ENCODE results near the gene GBP6. TPM values are rescaled to one million over a fixed set of nuclear protein-coding genes. Genes with fewer than 3 reads are reported as not detected.
"Not testable (repeated sequence)": the region's sequence is repeated elsewhere in the genome, so short reads cannot be mapped to it uniquely, and the experiment has no call there.

The GBP6 gene, protein sequence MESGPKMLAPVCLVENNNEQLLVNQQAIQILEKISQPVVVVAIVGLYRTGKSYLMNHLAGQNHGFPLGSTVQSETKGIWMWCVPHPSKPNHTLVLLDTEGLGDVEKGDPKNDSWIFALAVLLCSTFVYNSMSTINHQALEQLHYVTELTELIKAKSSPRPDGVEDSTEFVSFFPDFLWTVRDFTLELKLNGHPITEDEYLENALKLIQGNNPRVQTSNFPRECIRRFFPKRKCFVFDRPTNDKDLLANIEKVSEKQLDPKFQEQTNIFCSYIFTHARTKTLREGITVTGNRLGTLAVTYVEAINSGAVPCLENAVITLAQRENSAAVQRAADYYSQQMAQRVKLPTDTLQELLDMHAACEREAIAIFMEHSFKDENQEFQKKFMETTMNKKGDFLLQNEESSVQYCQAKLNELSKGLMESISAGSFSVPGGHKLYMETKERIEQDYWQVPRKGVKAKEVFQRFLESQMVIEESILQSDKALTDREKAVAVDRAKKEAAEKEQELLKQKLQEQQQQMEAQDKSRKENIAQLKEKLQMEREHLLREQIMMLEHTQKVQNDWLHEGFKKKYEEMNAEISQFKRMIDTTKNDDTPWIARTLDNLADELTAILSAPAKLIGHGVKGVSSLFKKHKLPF
- under 1 TPM in 3 of 8 experiments, not detected in 5; 0.09 to 0.14 (median 0.09) TPM for total RNA-seq

DNA sequence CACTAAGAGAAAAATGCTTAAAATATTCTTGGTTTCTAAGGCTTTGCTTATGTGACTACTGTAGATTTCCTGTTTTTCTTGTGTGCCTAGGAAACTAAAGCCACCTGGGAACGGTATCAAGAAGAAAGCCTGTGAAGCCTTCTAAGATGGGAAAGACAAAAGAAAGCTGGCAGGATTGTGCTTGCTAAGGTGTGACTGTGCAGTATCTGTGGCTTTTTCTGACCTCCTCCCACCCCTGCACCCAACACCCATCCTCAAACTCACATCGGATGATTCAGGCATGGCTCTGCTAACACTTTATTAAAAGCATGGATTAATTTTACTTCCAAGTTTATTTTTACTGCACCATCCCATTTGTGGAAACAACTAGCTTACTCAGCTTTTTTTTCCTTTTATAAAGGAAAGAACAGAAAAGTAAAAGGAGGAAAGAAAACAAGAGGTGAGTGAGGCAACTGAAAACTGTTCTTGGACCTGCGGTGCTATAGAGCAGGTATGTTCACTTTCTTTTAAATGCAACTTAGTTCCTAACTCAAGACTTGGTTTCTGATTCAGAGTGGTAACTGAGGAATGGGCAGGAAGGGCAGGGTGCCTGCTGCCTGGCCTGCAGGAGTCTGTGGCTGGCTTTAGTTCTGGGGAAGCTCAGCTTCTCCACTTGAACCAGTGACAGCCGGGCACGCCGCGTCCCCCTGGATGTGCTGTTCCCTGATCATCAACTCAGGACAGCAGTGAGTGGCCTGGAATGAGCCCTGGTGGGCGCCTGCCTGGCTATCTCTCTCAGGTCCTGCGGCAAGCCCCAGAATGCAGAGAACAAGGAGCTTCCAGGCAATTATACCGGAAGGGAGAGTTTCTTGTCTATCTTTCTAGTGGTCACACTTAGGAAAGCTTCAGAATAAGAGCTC lies at the start of gene GBP6:
Gene GBP6, plus strand, starts transcription at position 422 of the 899 bp plus-strand sequence. CDS start 4,493 bp downstream, outside the sequence.
- in situ Hi-C loops (cut with MboI; ENCODE audit: low pct_unique_long_range_greater_than_20kb in 2 of 9, low sequenced_read_pairs in 9 of 9, unreplicated experiment in 9 of 9), result loop anchor here in 1 of 9 experiments (25.0 kb wide), 1 partner anchor 277 kb away; no protein-coding TSS in a partner anchor
- H3K4me3 ChIP-seq, result no peak within 1 kb of the TSS
- 25 to 97% (median 70%) methylated on average over 1 to 7 of the region's 10 CpGs; no CpG with 5 or more reads in 1 of the 10 experiments for WGBS, 10 experiments
- peak in 4 of 8 experiments; percentile 19 to 43 (median 32) for ATAC-seq (replicated peaks in 6 of 8)
- no peak within 1 kb of the TSS for H3K27ac ChIP-seq
- H3K4me1 ChIP-seq (replicated peaks in 1 of 2), result peaks cover 3 to 10% of the 10 kb centered on the region in 2 donors

DNA sequence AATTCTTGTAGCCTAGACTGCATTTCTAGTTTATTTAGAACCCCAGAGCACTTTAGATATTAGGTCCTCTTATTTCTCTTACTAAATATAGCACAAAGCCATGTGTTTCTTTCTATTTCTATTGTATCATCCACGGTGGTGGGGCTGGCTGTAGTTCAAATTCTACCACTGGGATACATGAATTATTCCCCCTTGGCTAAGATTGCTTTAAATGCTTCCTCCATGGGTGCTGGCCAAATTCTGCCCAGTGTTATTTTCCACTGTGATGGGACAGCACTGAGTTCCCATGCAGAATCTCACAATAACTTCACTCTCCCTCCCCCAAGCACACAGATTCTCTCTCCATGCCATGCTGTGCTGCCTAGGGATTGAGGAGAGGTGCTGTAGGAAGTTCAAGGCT lies 41.5 kb upstream of the GBP6 start:
- in situ Hi-C loops (cut with MboI; ENCODE audit: low pct_unique_long_range_greater_than_20kb in 2 of 9, low sequenced_read_pairs in 9 of 9, unreplicated experiment in 9 of 9), result loop anchor here in 1 of 9 experiments (25.0 kb wide), 1 partner anchor 110 kb away; no protein-coding TSS in a partner anchor
- H3K27ac ChIP-seq, result no peak overlapping the region
- ATAC-seq (replicated peaks in 6 of 8), result no peak
- no peak overlapping the region for H3K4me3 ChIP-seq
- no peaks in the 10 kb centered on the region for H3K4me1 ChIP-seq (replicated peaks in 1 of 2)
- WGBS, 10 experiments, result 0 to 70% (median 8%) methylated on average over 1 of the region's 1 CpG; no CpG with 5 or more reads in 2 of the 10 experiments

DNA sequence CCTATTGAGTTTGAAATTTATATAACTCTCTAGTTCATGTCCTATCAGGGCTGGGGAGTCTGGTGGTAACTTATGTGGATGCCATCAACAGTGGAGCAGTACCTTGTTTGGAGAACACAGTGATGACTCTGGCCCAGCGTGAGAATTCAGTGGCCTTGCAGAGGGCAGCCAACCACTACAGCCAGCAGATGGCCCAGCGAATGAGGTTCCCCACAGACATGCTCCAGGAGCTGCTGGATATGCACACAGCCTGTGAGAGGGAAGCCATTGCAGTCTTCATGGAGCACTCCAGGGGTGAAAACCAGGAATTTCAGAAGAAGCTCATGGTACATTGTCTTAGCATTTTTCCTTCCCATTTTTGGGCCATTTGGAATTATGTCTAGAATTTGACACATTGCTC lies 32.0 kb upstream of the GBP6 start:
- WGBS, 10 experiments, result 70 to 100% (median 80%) methylated on average over 1 to 2 of the region's 2 CpGs; no CpG with 5 or more reads in 6 of the 10 experiments
- in situ Hi-C loops (cut with MboI; ENCODE audit: low pct_unique_long_range_greater_than_20kb in 2 of 9, low sequenced_read_pairs in 9 of 9, unreplicated experiment in 9 of 9), result no loop called here
- peak in 2 of 8 experiments; percentile 34 to 56 for ATAC-seq (replicated peaks in 6 of 8)

DNA sequence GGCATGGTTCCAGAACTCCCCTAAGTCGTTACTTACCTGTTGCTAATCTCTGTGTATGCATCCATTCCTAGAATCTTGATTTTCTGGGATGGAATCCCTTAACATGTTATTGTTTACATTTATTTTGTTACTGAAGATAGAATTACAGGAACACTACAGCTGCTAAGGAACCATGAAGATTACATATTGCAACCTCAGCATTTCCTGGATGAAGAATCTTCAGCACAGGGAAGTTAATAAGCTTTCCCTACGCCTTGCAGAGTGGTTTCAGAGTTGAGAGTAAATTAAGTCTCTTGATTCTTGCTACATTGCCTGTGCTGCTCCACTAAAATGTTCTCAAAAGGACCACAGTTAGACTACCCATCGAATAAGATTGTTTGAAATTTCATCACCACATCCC lies 31.4 kb upstream of the GBP6 start:
- WGBS, 10 experiments, result 0 to 84% (median 17%) methylated on average over 1 to 3 of the region's 3 CpGs
- H3K27ac ChIP-seq, result no peak overlapping the region
- H3K4me1 ChIP-seq (replicated peaks in 1 of 2), result no peaks in the 10 kb centered on the region
- ATAC-seq (replicated peaks in 6 of 8), result no peak
- no peak overlapping the region for H3K4me3 ChIP-seq
- in situ Hi-C loops (cut with MboI; ENCODE audit: low pct_unique_long_range_greater_than_20kb in 2 of 9, low sequenced_read_pairs in 9 of 9, unreplicated experiment in 9 of 9), result no loop called here

More for the DNA sequence above, 32.0 kb upstream of the GBP6 start:
- H3K4me3 ChIP-seq, result no peak overlapping the region
- no peaks in the 10 kb centered on the region for H3K4me1 ChIP-seq (replicated peaks in 1 of 2)
- H3K27ac ChIP-seq, result no peak overlapping the region

DNA sequence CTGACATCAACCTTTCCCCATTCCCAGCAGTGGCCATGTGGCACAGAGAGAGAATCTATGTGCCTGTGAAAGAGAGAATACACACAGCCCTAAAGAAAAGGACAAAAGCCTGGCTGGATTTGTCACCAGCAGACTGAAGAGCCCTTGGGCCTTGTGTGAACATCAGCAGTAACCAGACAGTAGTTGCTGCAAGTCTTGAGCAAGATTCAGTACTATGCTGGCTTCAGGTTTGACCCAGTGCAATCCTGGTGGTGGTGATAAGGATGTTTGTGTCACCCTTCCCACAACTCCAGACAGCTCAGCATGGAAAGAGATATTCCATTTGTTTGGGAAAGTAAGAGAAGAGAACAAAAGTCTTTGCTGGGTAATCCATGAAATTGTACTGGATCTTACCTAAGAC lies 28.4 kb upstream of the GBP6 start:
- H3K4me1 ChIP-seq (replicated peaks in 1 of 2), result no peaks in the 10 kb centered on the region
- no peak for ATAC-seq (replicated peaks in 6 of 8)
- in situ Hi-C loops (cut with MboI; ENCODE audit: low pct_unique_long_range_greater_than_20kb in 2 of 9, low sequenced_read_pairs in 9 of 9, unreplicated experiment in 9 of 9), result no loop called here
- no peak overlapping the region for H3K4me3 ChIP-seq
- no peak overlapping the region for H3K27ac ChIP-seq

DNA sequence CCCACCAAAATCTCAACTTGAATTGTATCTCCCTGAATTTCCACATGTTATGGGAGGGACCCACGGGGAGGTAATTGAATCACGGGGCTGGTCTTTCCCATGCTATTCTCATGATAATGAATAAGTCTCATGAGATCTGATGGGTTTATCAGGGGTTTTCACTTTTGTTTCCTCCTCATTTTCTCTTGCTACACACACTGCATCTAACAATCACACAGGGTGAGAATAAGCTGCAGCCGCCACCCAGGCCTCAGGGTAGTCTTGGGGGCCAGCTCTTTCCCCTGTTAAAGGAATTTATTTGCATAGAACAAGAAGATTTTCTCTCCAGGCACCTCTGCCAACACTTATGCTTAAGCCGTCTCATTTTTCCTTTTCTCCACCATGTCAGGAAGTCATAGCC lies 26.0 kb upstream of the GBP6 start:
- H3K4me1 ChIP-seq (replicated peaks in 1 of 2), result no peaks in the 10 kb centered on the region
- WGBS, 10 experiments, result 0 to 67% (median 34%) methylated on average over 1 to 4 of the region's 4 CpGs; no CpG with 5 or more reads in 3 of the 10 experiments
- H3K27ac ChIP-seq, result no peak overlapping the region
- ATAC-seq (replicated peaks in 6 of 8), result peak in 5 of 8 experiments; percentile 33 to 75 (median 53)
- in situ Hi-C loops (cut with MboI; ENCODE audit: low pct_unique_long_range_greater_than_20kb in 2 of 9, low sequenced_read_pairs in 9 of 9, unreplicated experiment in 9 of 9), result no loop called here
- H3K4me3 ChIP-seq, result no peak overlapping the region

DNA sequence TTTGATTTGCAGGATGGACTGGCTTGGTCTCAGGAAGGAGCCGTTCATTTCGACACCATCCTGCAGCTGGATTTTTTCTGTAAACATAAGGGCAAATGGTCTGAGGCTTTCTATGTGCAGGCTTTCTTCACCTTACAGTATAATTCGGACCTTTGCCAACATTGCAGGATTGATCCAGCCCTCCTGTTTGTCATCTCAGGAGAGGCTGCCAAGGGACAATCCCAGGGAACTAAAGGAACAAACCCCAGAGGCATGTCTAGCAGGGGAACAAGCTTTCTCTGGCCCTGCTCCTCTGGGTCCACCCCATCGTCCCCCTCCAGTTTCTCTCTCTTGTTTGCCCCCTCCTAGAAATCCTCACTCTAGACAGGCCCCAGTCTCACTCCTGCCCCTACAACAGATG lies 24.8 kb upstream of the GBP6 start:
- WGBS, 10 experiments, result 38 to 83% (median 64%) methylated on average over 1 to 4 of the region's 4 CpGs; no CpG with 5 or more reads in 3 of the 10 experiments
- no peak for ATAC-seq (replicated peaks in 6 of 8)
- in situ Hi-C loops (cut with MboI; ENCODE audit: low pct_unique_long_range_greater_than_20kb in 2 of 9, low sequenced_read_pairs in 9 of 9, unreplicated experiment in 9 of 9), result no loop called here
- no peak overlapping the region for H3K27ac ChIP-seq
- no peaks in the 10 kb centered on the region for H3K4me1 ChIP-seq (replicated peaks in 1 of 2)
- H3K4me3 ChIP-seq, result no peak overlapping the region

DNA sequence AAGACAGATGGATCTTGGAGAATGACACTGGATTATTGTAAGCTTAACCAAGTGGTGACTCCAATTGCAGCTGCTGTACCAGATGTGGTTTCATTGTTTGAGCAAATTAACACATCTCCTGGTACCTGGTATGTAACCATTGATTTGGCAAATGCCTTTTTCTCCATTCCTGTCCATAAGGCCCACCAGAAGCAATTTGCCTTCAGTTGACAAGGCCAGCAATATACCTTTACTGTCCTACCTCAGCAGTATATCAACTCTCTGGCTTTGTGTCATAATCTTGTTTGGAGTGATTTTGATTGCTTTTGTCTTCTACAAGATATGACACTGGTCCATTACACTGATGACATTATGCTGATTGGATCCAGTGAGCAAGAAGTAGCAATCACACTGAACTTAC lies 18.4 kb upstream of the GBP6 start:
- H3K4me3 ChIP-seq; ATAC-seq (replicated peaks in 6 of 8); in situ Hi-C loops (cut with MboI; ENCODE audit: low pct_unique_long_range_greater_than_20kb in 2 of 9, low sequenced_read_pairs in 9 of 9, unreplicated experiment in 9 of 9): not testable (repeated sequence)

DNA sequence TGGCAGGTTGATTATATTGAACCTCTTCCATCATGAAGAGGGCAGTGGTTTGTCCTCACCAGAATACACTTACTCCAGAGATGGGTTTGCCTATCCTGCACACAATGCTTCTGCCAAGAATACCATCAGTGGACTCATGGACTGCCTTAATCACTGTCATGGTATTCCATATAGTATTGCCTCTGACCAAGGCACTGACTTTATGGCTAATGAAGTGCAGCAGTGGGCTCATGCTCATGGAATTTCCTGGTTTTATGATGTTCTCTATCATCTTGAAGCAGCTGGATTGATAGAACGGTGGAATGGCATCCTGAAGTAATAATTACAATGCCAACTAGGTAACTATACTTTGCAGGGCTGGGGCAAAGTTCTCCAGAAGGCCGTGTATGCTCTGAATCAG lies 16.6 kb upstream of the GBP6 start:
- 13 to 60% (median 46%) methylated on average over 1 to 2 of the region's 2 CpGs; no CpG with 5 or more reads in 4 of the 10 experiments for WGBS, 10 experiments
- no peak for ATAC-seq (replicated peaks in 6 of 8)
- H3K27ac ChIP-seq, result no peak overlapping the region
- no peak overlapping the region for H3K4me3 ChIP-seq
- no peaks in the 10 kb centered on the region for H3K4me1 ChIP-seq (replicated peaks in 1 of 2)
- in situ Hi-C loops (cut with MboI; ENCODE audit: low pct_unique_long_range_greater_than_20kb in 2 of 9, low sequenced_read_pairs in 9 of 9, unreplicated experiment in 9 of 9), result no loop called here

More for the DNA sequence above, 18.4 kb upstream of the GBP6 start:
- not testable (repeated sequence) for H3K4me1 ChIP-seq (replicated peaks in 1 of 2); H3K27ac ChIP-seq

DNA sequence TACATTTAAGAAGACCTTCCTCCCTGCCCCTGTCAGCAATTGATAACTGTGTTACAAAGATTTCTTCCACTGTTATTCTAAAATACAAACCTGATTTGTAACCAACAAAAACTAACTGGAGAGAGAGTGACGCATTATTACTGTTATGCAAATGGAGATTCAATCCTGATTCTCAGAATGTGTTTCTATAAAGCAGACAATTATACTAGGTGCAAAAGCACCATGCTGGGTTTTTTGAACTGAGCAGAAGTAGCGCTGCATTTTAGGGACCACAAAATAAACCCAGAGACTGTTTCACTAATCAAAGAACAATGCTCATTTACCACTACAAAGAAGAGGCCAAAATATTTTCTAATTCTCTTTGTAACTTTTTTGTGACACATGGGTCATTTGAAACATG lies 13.6 kb upstream of the GBP6 start:
- H3K4me1 ChIP-seq (replicated peaks in 1 of 2), result no peaks in the 10 kb centered on the region
- peak in 3 of 8 experiments; percentile 45 to 49 (median 48) for ATAC-seq (replicated peaks in 6 of 8)
- H3K4me3 ChIP-seq, result no peak overlapping the region
- in situ Hi-C loops (cut with MboI; ENCODE audit: low pct_unique_long_range_greater_than_20kb in 2 of 9, low sequenced_read_pairs in 9 of 9, unreplicated experiment in 9 of 9), result loop anchor here in 2 of 9 experiments (10.0 to 25.0 kb wide), 2 partner anchors 263 to 345 kb away; no protein-coding TSS in a partner anchor
- 18 to 83% (median 48%) methylated on average over 1 to 2 of the region's 2 CpGs for WGBS, 10 experiments
- H3K27ac ChIP-seq, result no peak overlapping the region

DNA sequence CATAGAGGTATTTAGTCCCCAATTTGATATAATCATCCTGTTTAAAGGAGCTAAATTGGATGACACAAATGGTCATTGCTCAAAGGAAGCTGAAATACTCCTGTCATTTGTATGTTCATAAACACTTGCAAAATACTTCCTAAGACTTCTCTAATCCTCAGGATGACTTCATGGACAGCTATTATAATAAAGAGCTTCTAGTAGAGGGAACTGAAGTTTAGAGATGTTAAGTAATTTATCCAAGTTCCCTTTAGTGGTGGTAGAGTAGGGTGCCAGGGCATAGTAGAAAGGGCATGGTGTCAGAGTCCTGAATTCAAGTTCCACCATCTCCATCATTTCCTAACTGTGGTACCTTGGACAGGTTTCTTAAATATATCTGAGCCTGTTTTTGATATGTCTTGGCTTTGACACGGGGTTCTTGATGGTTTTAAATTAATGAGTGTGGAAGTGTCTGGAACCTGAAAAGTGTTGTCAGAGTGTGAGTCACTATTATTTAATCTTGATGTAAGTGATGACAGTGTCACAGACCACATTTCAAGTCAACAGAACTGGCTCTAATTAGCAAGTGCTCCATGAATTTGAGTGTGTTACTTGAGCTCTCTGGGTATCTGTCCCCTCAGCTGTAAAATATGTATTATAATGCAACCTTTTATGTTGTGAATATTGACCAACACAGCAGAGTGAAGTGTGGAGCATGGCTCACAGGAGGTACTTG lies 12.1 kb upstream of the GBP6 start:
- 0 to 88% (median 46%) methylated on average over 1 of the region's 1 CpG; no CpG with 5 or more reads in 2 of the 10 experiments for WGBS, 10 experiments
- in situ Hi-C loops (cut with MboI; ENCODE audit: low pct_unique_long_range_greater_than_20kb in 2 of 9, low sequenced_read_pairs in 9 of 9, unreplicated experiment in 9 of 9), result loop anchor here in 2 of 9 experiments (10.0 to 25.0 kb wide), 2 partner anchors 264 to 347 kb away; no protein-coding TSS in a partner anchor
- peak in 1 of 8 experiments; percentile 69 for ATAC-seq (replicated peaks in 6 of 8)

DNA sequence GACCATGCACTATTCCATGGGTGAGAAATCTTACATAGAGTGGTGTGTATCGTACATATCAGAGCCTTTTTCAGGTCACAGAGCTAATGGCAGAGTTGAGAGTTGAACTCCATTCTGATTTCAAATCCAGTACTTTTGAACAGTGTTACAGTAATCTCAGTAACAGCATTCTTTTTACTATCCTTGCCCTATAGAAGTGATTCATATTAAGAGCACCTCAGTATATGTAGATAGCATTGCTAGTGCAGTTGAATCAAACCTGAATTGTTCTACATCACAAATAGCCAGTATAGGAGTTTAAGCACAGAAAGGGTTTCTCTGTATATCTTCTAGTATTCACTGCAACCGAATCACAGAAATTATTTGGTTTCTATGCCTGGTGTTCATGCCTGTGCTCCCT lies 11.4 kb upstream of the GBP6 start:
- in situ Hi-C loops (cut with MboI; ENCODE audit: low pct_unique_long_range_greater_than_20kb in 2 of 9, low sequenced_read_pairs in 9 of 9, unreplicated experiment in 9 of 9), result loop anchor here in 2 of 9 experiments (10.0 to 25.0 kb wide), 2 partner anchors 265 to 348 kb away; no protein-coding TSS in a partner anchor
- Histone ChIP-seq H3K4me3 (no peak overlapping the region), H3K4me1 (replicated peaks in 1 of 2) (no peaks in the 10 kb centered on the region), H3K27ac (no peak overlapping the region)
- WGBS, 10 experiments, result 29 to 100% (median 71%) methylated on average over 1 to 2 of the region's 2 CpGs; no CpG with 5 or more reads in 1 of the 10 experiments
- ATAC-seq (replicated peaks in 6 of 8), result no peak

More for the DNA sequence above, 12.1 kb upstream of the GBP6 start:
- no peak overlapping the region for H3K27ac ChIP-seq
- no peak overlapping the region for H3K4me3 ChIP-seq
- H3K4me1 ChIP-seq (replicated peaks in 1 of 2), result no peaks in the 10 kb centered on the region

Measured in motor neuron (in vitro differentiated cells).